ENCODE measurements around the gene RPS27.
"Not testable (repeated sequence)": the region's sequence is repeated elsewhere in the genome, so short reads cannot be mapped to it uniquely, and the experiment has no call there.

RPS27 gene

DNA sequence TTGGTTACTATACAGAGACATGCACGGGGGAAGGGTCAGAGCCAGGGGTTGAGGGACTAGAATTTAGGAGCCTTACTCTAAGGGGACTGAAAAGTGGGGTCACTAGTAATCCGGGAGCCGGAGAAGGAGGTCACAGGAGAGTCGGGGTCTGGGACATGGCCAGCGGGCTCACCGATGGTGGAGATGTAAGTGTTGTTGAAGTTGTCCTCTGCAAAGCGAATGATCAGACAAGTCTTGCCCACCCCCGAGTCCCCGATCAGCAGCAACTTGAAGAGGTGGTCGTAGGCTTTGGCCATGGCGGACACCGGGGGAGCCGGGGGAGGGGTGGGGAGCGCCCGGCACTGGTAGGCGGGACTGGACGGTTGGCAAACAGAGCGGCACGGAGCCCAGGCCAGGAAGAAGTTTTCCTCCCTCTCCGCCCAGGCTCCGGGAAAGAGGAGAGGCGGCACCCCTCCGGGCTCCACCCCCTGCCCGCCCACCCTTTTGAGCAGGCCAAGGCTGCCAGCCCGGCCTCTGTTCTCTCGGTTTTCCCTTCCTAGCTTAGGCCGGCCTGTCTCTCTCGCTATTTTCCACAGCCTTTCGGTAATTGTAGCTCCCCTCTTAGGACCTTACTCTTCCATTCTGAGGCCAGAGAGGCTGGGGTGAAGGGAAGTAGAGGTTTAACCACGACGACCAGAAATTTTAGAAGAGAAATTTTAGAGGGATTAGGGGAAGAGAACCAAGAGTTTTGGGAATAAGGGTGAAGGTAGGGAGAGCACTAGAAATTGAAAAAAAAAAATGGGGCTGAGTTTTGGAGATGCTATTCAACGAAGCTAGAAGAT, 4.4 kb upstream of the RPS27 start, which contains the start of gene RAB13:
RAB13 (minus strand) TSS at position 399 of the 821 bp plus-strand sequence; CDS start at position 296, 103 bp downstream.
- H3K9me3 ChIP-seq (ENCODE audit: control insufficient read depth, low read length): no peaks in the 10 kb centered on the region
- peak within 1 kb of the TSS; percentile 54 for H3K4me3 ChIP-seq (ENCODE audit: insufficient read depth, low read depth, low read length)
- WGBS, 2 experiments: 0% methylated on average over 32 of the region's 32 CpGs
- H3K27me3 ChIP-seq (ENCODE audit: control insufficient read depth, insufficient read depth, low read length, poor library complexity, severe bottlenecking): no peaks in the 10 kb centered on the region
- peak within 1 kb of the TSS; percentile 67 for H3K27ac ChIP-seq (ENCODE audit: insufficient read depth, low read depth, low read length, poor library complexity, severe bottlenecking)
- peaks cover 9% of the 10 kb centered on the region for H3K4me1 ChIP-seq (ENCODE audit: control insufficient read depth, insufficient read depth, low read length)
- no peaks in the 10 kb centered on the region for H3K36me3 ChIP-seq (ENCODE audit: control insufficient read depth, insufficient read depth, low read length)

DNA sequence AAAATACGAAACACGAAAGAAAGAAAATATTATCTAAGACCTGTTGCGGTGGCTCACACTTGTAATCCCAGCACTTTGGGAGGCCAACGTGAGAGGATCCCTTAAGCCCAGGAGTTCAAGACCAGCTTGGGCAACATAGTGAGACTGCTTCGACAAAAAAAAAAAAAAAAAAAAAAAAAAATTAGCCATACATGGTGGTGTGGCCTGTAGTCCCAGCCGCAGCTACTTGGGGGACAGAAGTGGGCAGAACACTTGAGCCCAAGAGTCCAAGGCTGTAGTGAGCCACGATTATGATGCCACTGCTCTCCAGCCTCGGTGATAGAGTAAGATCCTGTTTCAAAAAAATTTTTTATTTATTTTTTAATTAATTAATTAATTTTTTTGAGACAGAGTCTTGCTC, 2.9 kb upstream of the RPS27 start:
- Histone ChIP-seq H3K4me1 (ENCODE audit: control insufficient read depth, insufficient read depth, low read length) (peaks cover 14% of the 10 kb centered on the region), H3K9me3 (ENCODE audit: control insufficient read depth, low read length) (no peaks in the 10 kb centered on the region), H3K27ac (ENCODE audit: insufficient read depth, low read depth, low read length, poor library complexity, severe bottlenecking) (no peak overlapping the region), H3K36me3 (ENCODE audit: control insufficient read depth, insufficient read depth, low read length) (peaks cover 11% of the 10 kb centered on the region), H3K4me3 (ENCODE audit: insufficient read depth, low read depth, low read length) (no peak overlapping the region), H3K27me3 (ENCODE audit: control insufficient read depth, insufficient read depth, low read length, poor library complexity, severe bottlenecking) (no peaks in the 10 kb centered on the region)
- 93 to 94% methylated on average over 7 of the region's 8 CpGs for WGBS, 2 experiments

DNA sequence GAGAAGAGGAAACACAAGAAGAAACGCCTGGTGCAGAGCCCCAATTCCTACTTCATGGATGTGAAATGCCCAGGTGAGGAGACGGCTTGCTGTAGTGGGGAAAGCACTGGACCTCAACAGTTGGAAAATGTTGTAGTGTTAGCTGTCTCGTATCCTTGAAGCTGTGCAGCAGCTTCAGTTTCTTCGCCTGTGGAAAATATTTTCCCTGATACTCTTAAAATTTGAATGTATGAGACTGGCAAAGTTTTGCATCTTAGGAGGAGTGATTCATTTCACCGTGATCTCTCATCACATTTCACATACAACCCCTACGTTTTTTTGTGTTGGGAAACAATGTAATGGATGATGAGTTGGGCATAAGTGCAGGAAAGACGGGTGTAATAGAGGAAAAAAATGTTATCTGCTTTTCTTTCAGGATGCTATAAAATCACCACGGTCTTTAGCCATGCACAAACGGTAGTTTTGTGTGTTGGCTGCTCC, 629 bp downstream of the RPS27 start:
- peak overlapping the region; percentile 83 for H3K27ac ChIP-seq (ENCODE audit: insufficient read depth, low read depth, low read length, poor library complexity, severe bottlenecking)
- H3K27me3 ChIP-seq (ENCODE audit: control insufficient read depth, insufficient read depth, low read length, poor library complexity, severe bottlenecking): no peaks in the 10 kb centered on the region
- peaks cover 5% of the 10 kb centered on the region for H3K4me1 ChIP-seq (ENCODE audit: control insufficient read depth, insufficient read depth, low read length)
- peak overlapping the region; percentile 90 for H3K4me3 ChIP-seq (ENCODE audit: insufficient read depth, low read depth, low read length)
- H3K9me3 ChIP-seq (ENCODE audit: control insufficient read depth, low read length): no peaks in the 10 kb centered on the region
- WGBS, 2 experiments: 19 to 26% methylated on average over 7 to 8 of the region's 9 CpGs
- H3K36me3 ChIP-seq (ENCODE audit: control insufficient read depth, insufficient read depth, low read length): peaks cover 27% of the 10 kb centered on the region

DNA sequence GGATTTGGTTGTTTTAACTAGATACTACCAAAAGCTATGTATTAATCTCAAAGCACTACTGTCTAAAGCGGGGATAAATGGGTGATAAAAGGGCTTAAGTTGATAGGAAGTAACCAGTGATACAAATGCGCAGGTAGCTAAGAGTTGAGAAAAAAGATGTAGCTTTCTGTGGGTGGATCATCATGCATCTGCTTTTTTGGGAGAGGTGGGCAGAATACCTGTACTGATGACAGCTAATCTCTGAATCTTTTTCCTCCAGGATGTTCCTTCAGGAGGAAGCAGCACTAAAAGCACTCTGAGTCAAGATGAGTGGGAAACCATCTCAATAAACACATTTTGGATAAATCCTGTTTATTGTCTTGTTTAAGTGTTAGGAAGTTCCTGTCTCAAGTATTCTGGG, 1.2 kb downstream of the RPS27 start:
- WGBS, 2 experiments: 97 to 99% methylated on average over 2 of the region's 2 CpGs
- H3K27ac ChIP-seq (ENCODE audit: insufficient read depth, low read depth, low read length, poor library complexity, severe bottlenecking): no peak overlapping the region
- peaks cover 5% of the 10 kb centered on the region for H3K4me1 ChIP-seq (ENCODE audit: control insufficient read depth, insufficient read depth, low read length)
- peak overlapping the region; percentile 90 for H3K4me3 ChIP-seq (ENCODE audit: insufficient read depth, low read depth, low read length)
- no peaks in the 10 kb centered on the region for H3K9me3 ChIP-seq (ENCODE audit: control insufficient read depth, low read length)
- no peaks in the 10 kb centered on the region for H3K27me3 ChIP-seq (ENCODE audit: control insufficient read depth, insufficient read depth, low read length, poor library complexity, severe bottlenecking)
- H3K36me3 ChIP-seq (ENCODE audit: control insufficient read depth, insufficient read depth, low read length): peaks cover 27% of the 10 kb centered on the region

DNA sequence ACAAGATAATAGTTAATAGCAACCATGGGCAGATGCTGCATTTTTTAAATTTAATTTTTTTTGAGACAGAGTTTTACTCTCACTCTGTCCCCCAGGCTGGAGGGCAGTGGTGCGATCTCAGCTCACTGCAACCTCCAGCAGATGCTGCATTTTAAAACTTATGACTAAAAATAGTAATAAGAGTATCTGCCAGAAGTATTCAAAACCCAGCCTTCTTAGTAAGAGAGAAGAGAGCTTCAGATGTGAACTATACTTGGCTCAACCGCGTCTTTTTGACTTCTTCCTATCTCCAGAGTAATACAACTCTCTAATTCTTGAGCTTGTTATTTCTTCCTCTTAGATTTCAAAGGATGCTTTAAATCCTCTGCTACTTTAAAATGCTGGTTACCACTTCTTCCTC, 4.6 kb downstream of the RPS27 start:
- WGBS, 2 experiments: 97 to 98% methylated on average over 2 to 3 of the region's 3 CpGs
- H3K27me3 ChIP-seq (ENCODE audit: control insufficient read depth, insufficient read depth, low read length, poor library complexity, severe bottlenecking): no peaks in the 10 kb centered on the region
- no peak overlapping the region for H3K4me3 ChIP-seq (ENCODE audit: insufficient read depth, low read depth, low read length)
- peaks cover 5% of the 10 kb centered on the region for H3K4me1 ChIP-seq (ENCODE audit: control insufficient read depth, insufficient read depth, low read length)
- H3K9me3 ChIP-seq (ENCODE audit: control insufficient read depth, low read length): no peaks in the 10 kb centered on the region
- H3K36me3 ChIP-seq (ENCODE audit: control insufficient read depth, insufficient read depth, low read length): peaks cover 27% of the 10 kb centered on the region
- H3K27ac ChIP-seq (ENCODE audit: insufficient read depth, low read depth, low read length, poor library complexity, severe bottlenecking): no peak overlapping the region

DNA sequence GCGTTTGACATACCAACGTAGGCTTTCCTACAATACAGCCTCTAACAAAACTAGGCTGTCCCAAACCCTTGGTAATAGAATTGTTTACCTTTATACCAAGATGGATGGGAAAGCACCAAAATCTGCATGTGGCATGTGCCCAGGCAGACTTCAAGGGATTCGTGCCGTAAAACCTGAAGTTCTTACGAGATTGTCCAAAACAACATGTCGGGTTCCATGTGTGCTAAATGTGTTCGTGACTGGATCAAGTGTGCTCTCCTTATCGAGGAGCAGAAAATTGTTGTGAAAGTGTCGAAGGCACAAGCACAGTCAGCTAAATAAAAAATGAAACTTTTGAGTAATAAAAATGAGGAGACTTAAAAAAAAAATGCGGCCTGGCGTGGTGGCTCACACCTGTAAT, 5.1 kb downstream of the RPS27 start:
- Histone ChIP-seq H3K27ac (ENCODE audit: insufficient read depth, low read depth, low read length, poor library complexity, severe bottlenecking) (no peak overlapping the region), H3K4me3 (ENCODE audit: insufficient read depth, low read depth, low read length) (no peak overlapping the region), H3K27me3 (ENCODE audit: control insufficient read depth, insufficient read depth, low read length, poor library complexity, severe bottlenecking) (no peaks in the 10 kb centered on the region), H3K36me3 (ENCODE audit: control insufficient read depth, insufficient read depth, low read length) (peaks cover 27% of the 10 kb centered on the region), H3K4me1 (ENCODE audit: control insufficient read depth, insufficient read depth, low read length) (peaks cover 5% of the 10 kb centered on the region), H3K9me3 (ENCODE audit: control insufficient read depth, low read length) (no peaks in the 10 kb centered on the region)
- 96 to 98% methylated on average over 11 of the region's 11 CpGs for WGBS, 2 experiments

DNA sequence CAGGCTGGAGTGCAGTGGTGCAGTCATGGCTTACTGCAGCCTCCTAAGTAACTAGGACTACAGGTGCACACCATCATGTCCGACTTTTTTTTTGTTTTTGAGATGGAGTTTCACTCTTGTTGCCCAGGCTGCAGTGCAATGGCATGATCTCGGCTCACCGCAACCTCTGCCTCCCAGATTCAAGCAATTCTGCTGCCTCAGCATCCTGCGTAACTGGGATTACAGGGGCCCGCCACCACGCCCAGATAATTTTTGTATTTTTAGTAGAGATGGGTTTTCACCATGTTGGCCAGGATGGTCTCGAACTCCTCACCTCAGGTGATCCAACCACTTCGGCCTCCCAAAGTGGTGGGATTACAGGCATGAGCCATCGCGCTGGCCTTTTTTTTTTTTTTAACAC, 6.3 kb downstream of the RPS27 start:
- H3K36me3 ChIP-seq (ENCODE audit: control insufficient read depth, insufficient read depth, low read length): peaks cover 22% of the 10 kb centered on the region
- H3K27ac ChIP-seq (ENCODE audit: insufficient read depth, low read depth, low read length, poor library complexity, severe bottlenecking); H3K27me3 ChIP-seq (ENCODE audit: control insufficient read depth, insufficient read depth, low read length, poor library complexity, severe bottlenecking); H3K4me1 ChIP-seq (ENCODE audit: control insufficient read depth, insufficient read depth, low read length); H3K9me3 ChIP-seq (ENCODE audit: control insufficient read depth, low read length); H3K4me3 ChIP-seq (ENCODE audit: insufficient read depth, low read depth, low read length): not testable (repeated sequence)
- WGBS, 2 experiments: 94 to 95% methylated on average over 10 of the region's 10 CpGs

DNA sequence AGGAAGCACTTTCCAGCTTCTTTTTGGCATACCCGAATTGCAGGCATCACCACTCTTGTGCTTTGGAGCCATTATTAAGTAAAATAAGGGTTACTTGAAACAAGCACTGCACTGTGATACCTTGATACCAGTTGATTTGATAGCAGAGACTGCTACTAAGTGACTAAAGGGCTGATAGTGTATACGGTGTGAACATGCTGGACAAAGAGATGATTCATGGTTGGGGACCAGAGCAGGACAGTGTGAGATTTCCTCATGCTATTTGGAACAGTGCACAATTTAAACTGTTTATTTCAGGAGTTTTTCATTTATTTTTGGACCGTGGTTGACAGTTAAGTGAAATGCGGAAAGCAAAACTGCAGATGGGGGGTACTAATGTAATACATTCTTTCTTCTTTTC, 9.9 kb downstream of the RPS27 start:
- Histone ChIP-seq H3K36me3 (ENCODE audit: control insufficient read depth, insufficient read depth, low read length) (peaks cover 3% of the 10 kb centered on the region), H3K9me3 (ENCODE audit: control insufficient read depth, low read length) (no peaks in the 10 kb centered on the region), H3K27ac (ENCODE audit: insufficient read depth, low read depth, low read length, poor library complexity, severe bottlenecking) (no peak overlapping the region), H3K4me1 (ENCODE audit: control insufficient read depth, insufficient read depth, low read length) (no peaks in the 10 kb centered on the region), H3K27me3 (ENCODE audit: control insufficient read depth, insufficient read depth, low read length, poor library complexity, severe bottlenecking) (no peaks in the 10 kb centered on the region), H3K4me3 (ENCODE audit: insufficient read depth, low read depth, low read length) (no peak overlapping the region)
- WGBS, 2 experiments: 90 to 96% methylated on average over 3 of the region's 4 CpGs

DNA sequence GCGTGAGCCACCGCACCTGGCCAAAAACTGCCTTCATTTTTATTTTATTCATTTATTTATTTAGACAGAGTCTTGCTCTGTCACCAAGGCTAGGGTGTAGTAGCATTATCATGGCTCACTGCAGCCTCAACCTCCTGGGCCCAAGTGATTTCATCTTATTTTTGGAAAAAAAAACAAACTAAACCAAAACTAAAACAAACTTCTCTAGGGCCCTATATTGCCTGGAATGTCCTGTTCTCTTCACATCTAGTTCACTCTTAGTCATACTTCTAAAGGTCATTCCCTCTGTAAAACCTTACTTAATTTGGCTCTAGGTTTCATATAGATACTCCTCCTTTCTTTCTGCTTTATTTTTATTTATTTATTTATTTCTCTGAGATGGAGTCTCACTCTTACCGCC, 15.6 kb downstream of the RPS27 start:
- Histone ChIP-seq H3K9me3 (ENCODE audit: control insufficient read depth, low read length) (no peaks in the 10 kb centered on the region), H3K4me3 (ENCODE audit: insufficient read depth, low read depth, low read length) (no peak overlapping the region), H3K27me3 (ENCODE audit: control insufficient read depth, insufficient read depth, low read length, poor library complexity, severe bottlenecking) (no peaks in the 10 kb centered on the region), H3K36me3 (ENCODE audit: control insufficient read depth, insufficient read depth, low read length) (no peaks in the 10 kb centered on the region), H3K27ac (ENCODE audit: insufficient read depth, low read depth, low read length, poor library complexity, severe bottlenecking) (no peak overlapping the region), H3K4me1 (ENCODE audit: control insufficient read depth, insufficient read depth, low read length) (no peaks in the 10 kb centered on the region)
- WGBS, 2 experiments: 93 to 100% methylated on average over 3 of the region's 3 CpGs

DNA sequence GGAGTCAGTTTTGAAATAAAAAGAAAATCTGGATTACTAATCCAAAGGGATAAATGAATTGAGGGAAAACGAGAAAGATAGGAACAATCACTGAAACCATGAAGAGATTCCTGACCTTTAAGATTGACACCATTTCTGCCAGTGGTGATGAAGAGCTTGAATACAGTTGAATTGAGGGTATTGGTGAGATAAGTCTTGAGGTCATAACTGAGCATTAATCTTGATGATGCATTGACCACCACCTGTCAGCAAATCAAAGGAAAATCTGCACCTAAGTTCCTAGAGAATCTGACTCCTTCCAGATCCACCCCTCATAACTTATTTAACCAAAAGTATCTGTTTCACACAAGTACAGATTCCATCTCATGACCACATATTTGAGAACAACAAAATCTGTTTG, 21.6 kb downstream of the RPS27 start:
- 88 to 93% methylated on average over 1 of the region's 1 CpG for WGBS, 2 experiments
- no peaks in the 10 kb centered on the region for H3K36me3 ChIP-seq (ENCODE audit: control insufficient read depth, insufficient read depth, low read length)

More for the DNA sequence above, 21.6 kb downstream of the RPS27 start:
- no peak overlapping the region for H3K4me3 ChIP-seq (ENCODE audit: insufficient read depth, low read depth, low read length)
- no peaks in the 10 kb centered on the region for H3K27me3 ChIP-seq (ENCODE audit: control insufficient read depth, insufficient read depth, low read length, poor library complexity, severe bottlenecking)
- no peaks in the 10 kb centered on the region for H3K9me3 ChIP-seq (ENCODE audit: control insufficient read depth, low read length)
- H3K27ac ChIP-seq (ENCODE audit: insufficient read depth, low read depth, low read length, poor library complexity, severe bottlenecking): no peak overlapping the region
- H3K4me1 ChIP-seq (ENCODE audit: control insufficient read depth, insufficient read depth, low read length): no peaks in the 10 kb centered on the region

Data from ectodermal cell (in vitro differentiated cells).